SK-N-SH (cell line): ENCODE results near the gene CACNA1F. TPM values are rescaled to one million over a fixed set of nuclear protein-coding genes. Genes with fewer than 3 reads are reported as not detected.

ENCODE experiments used
- CTCF ChIA-PET: fragments of 300-600, 350-600 bp; formaldehyde crosslinking; extraction: SDS; loops from one replicate; lab custom pipeline; 2021; lab: Yijun Ruan, JAX
- POLR2A ChIA-PET: fragments of 350-600 bp; sonication (Branson Sonifier 250); formaldehyde crosslinking; extraction: SDS; loops from one replicate; lab custom pipeline; 2020; ENCODE audit warnings: antibody characterized with exemption, inconsistent platforms; lab: Yijun Ruan, JAX
- DNase-seq: peaks from one replicate; pipeline ENCODE4 v3.0.0; 2012
- H2AFZ ChIP-seq: fragments of 200-600 bp; sonication (generic); 2 replicates; pipeline ENCODE4 v1.8.1; 2016; ENCODE audit warnings: antibody characterized with exemption, mild to moderate bottlenecking, low read depth
- H3F3A ChIP-seq: fragments of 200-600 bp; sonication (generic); replicated peaks from 2 replicates; pipeline ENCODE3; 2016; ENCODE audit warnings: antibody characterized with exemption, mild to moderate bottlenecking; ENCODE audit not compliant: insufficient read depth
- H3K27ac ChIP-seq, 2 experiments: fragments of 200-500 bp in 1 of 2; fragments of 200-600 bp in 1 of 2; sonication (Bioruptor generic) in 1 of 2; sonication (generic), shearing (Covaris generic) in 1 of 2; 2 replicates each; pipeline versions ENCODE4 v1.5.1 to v1.6.1; 2014 to 2016; ENCODE audit warnings: low read depth in 2 of 2, inconsistent platforms in 1 of 2, low read length in 1 of 2, mild to moderate bottlenecking in 1 of 2, mixed read lengths in 1 of 2
- H3K27me3 ChIP-seq: fragments of 200-600 bp; sonication (generic), shearing (Covaris generic); 2 replicates; pipeline ENCODE4 v1.6.1; 2016; ENCODE audit warnings: mixed run types; ENCODE audit not compliant: insufficient read depth
- H3K36me3 ChIP-seq, 2 experiments: fragments of 200-500 bp in 1 of 2; fragments of 200-600 bp in 1 of 2; sonication (Bioruptor generic) in 1 of 2; sonication (generic) in 1 of 2; replicated peaks in 1 of 2; 2 replicates each; pipeline versions ENCODE3 to v1.5.1; 2014 to 2016; ENCODE audit warnings: low read length in 1 of 2, mild to moderate bottlenecking in 1 of 2; ENCODE audit not compliant: insufficient read depth in 2 of 2, control insufficient read depth in 1 of 2
- H3K4me1 ChIP-seq, 2 experiments: fragments of 200-500 bp in 1 of 2; fragments of 200-600 bp in 1 of 2; sonication (Bioruptor generic) in 1 of 2; sonication (generic), shearing (Covaris generic) in 1 of 2; 2 replicates each; pipeline versions ENCODE4 v1.5.1 to v1.6.1; 2014 to 2016; ENCODE audit warnings: low read depth in 1 of 2, low read length in 1 of 2, mixed run types in 1 of 2; ENCODE audit not compliant: insufficient read depth in 2 of 2, control insufficient read depth in 1 of 2
- H3K4me2 ChIP-seq: fragments of 200-600 bp; sonication (generic), shearing (Covaris generic); 2 replicates; pipeline ENCODE4 v1.6.1; 2017; ENCODE audit warnings: mixed run types
- H3K4me3 ChIP-seq, 2 experiments: fragments of 200-500 bp in 1 of 2; fragments of 200-600 bp in 1 of 2; sonication (Bioruptor generic) in 1 of 2; sonication (generic), shearing (Covaris generic) in 1 of 2; 2 replicates each; pipeline versions ENCODE4 v1.5.1 to v1.8.1; 2014 to 2016; ENCODE audit warnings: low read depth in 2 of 2, inconsistent platforms in 1 of 2, low read length in 1 of 2, mild to moderate bottlenecking in 1 of 2, mixed read lengths in 1 of 2, moderate library complexity in 1 of 2
- H3K79me2 ChIP-seq: fragments of 200-600 bp; sonication (generic); 2 replicates; pipeline ENCODE4 v1.8.1; 2017; ENCODE audit warnings: mild to moderate bottlenecking; ENCODE audit not compliant: insufficient read depth
- H3K9ac ChIP-seq: fragments of 200-600 bp; sonication (generic); 2 replicates; pipeline ENCODE4 v1.6.1; 2017; ENCODE audit warnings: mixed run types
- H3K9me2 ChIP-seq: fragments of 200-600 bp; sonication (generic); 2 replicates; pipeline ENCODE4 v1.6.1; 2017; ENCODE audit warnings: mixed run types
- H3K9me3 ChIP-seq: fragments of 200-600 bp; sonication (generic); 2 replicates; pipeline ENCODE4 v1.6.1; 2017; ENCODE audit warnings: mixed run types, mild to moderate bottlenecking, moderate library complexity
- H4K20me1 ChIP-seq: fragments of 200-600 bp; sonication (generic); 2 replicates; pipeline ENCODE4 v1.6.1; 2017; ENCODE audit warnings: mild to moderate bottlenecking, mixed run types; ENCODE audit not compliant: insufficient read depth
- CHD2 ChIP-seq: fragments of 150-350 bp; IDR thresholded peaks from 2 replicates; pipeline ENCODE4 v1.6.1; 2018; ENCODE audit warnings: low read length; ENCODE audit not compliant: partially characterized antibody
- ELF1 ChIP-seq: IDR thresholded peaks from 2 replicates; pipeline ENCODE4 v1.4.0; 2012
- EP300 ChIP-seq, 2 experiments: IDR thresholded peaks; 2 replicates each; pipeline versions ENCODE4 v1.4.0 to v1.6.1; 2012; ENCODE audit warnings: borderline replicate concordance in 1 of 2, low read depth in 1 of 2, low read length in 1 of 2
- GABPA ChIP-seq: IDR thresholded peaks from 2 replicates; pipeline ENCODE4 v1.4.0; 2012; ENCODE audit warnings: low read depth, mild to moderate bottlenecking
- MAX ChIP-seq: IDR thresholded peaks from 2 replicates; pipeline ENCODE4 v1.4.0; 2012; ENCODE audit warnings: low read depth
- MXI1 ChIP-seq: IDR thresholded peaks from 2 replicates; pipeline ENCODE4 v1.6.1; 2012; ENCODE audit warnings: mild to moderate bottlenecking, low read depth, low read length, improper control_type of control experiment
- NFIC ChIP-seq: IDR thresholded peaks from 2 replicates; pipeline ENCODE4 v1.4.0; 2012; ENCODE audit warnings: borderline replicate concordance
- NRF1 ChIP-seq: IDR thresholded peaks from 2 replicates; pipeline ENCODE4 v1.6.1; 2012; ENCODE audit warnings: low read depth, mild to moderate bottlenecking, low read length
- POLR2AphosphoS5 ChIP-seq: IDR thresholded peaks from 2 replicates; pipeline ENCODE4 v1.6.1; 2012; ENCODE audit warnings: low read depth, low read length
- RAD21 ChIP-seq: IDR thresholded peaks from 2 replicates; pipeline ENCODE4 v1.6.1; 2012; ENCODE audit warnings: mild to moderate bottlenecking, low read length
- RCOR1 ChIP-seq: fragments of 150-350 bp; IDR thresholded peaks from 2 replicates; pipeline ENCODE4 v1.6.1; 2017; ENCODE audit warnings: antibody characterized with exemption, low read length
- REST ChIP-seq: IDR thresholded peaks from 2 replicates; pipeline ENCODE4 v1.6.1; 2012; ENCODE audit warnings: mild to moderate bottlenecking, low read depth, low read length, moderate library complexity
- RXRA ChIP-seq: IDR thresholded peaks from 2 replicates; pipeline ENCODE4 v1.4.0; 2012; ENCODE audit warnings: low read depth, mild to moderate bottlenecking, borderline replicate concordance
- SMC3 ChIP-seq: IDR thresholded peaks from 2 replicates; pipeline ENCODE4 v1.6.1; 2012; ENCODE audit warnings: low read depth, low read length, improper control_type of control experiment
- TAF1 ChIP-seq: IDR thresholded peaks from 2 replicates; pipeline ENCODE4 v1.6.1; 2012; ENCODE audit warnings: low read depth, mild to moderate bottlenecking, low read length, moderate library complexity, borderline replicate concordance
- YY1 ChIP-seq: IDR thresholded peaks from 2 replicates; pipeline ENCODE4 v1.4.0; 2012; ENCODE audit warnings: low read depth, mild to moderate bottlenecking
- ZBTB33 ChIP-seq: IDR thresholded peaks from 2 replicates; pipeline ENCODE4 v1.4.0; 2012; ENCODE audit warnings: low read depth, borderline replicate concordance
- WGBS: methylation state at CpG from one replicate; pipeline ENCODE4 v1.1.6; 2017; ENCODE audit warnings: low lambda C conversion rate; 5-methylcytosine and 5-hydroxymethylcytosine counted together
- polyA plus RNA-seq, 3 experiments: library from polyadenylated mRNA; depleted of rRNA; stranded (reverse); fragments of >200 nt; gene quantifications; 2 replicates each; pipeline ENCODE4 v1.2.3, GENCODE V29; 2012

CACNA1F gene
- polyA plus RNA-seq, 1 of the 3 experiments (the other 2 are of a cell fraction), result not detected

GRCh38 chrX:49199906-49200771, 33.0 kb downstream of the CACNA1F start, which contains the start of gene SYP:
Gene SYP, minus strand, starts transcription at chrX:49200193. Its CDS starts 7 bp downstream, at chrX:49200186.
- Histone ChIP-seq H4K20me1 (no peaks in the 10 kb centered on the region), H3K9me2 (no peaks in the 10 kb centered on the region), H3K36me3 (no peaks in the 10 kb centered on the region), H3K79me2 (no peaks in the 10 kb centered on the region), H3K27me3 (peaks cover 24% of the 10 kb centered on the region), H3K4me1 (no peaks in the 10 kb centered on the region; a peak in 1 of 4 replicates), H2AFZ (peak within 1 kb of the TSS; percentile 91; the same call in 1 of the 2 replicates), H3K9me3 (no peaks in the 10 kb centered on the region), H3K4me3 (peak within 1 kb of the TSS; percentile 42 to 49), H3K9ac (no peak within 1 kb of the TSS), H3K4me2 (peak within 1 kb of the TSS; percentile 71), H3F3A (no peaks in the 10 kb centered on the region), H3K27ac (peak within 1 kb of the TSS in 1 of 2 experiments; percentile 71; a peak in 2 of 4 replicates)
- DNase-seq, result peak; percentile 99
- TF ChIP-seq GABPA (no peak), CHD2 (peak; percentile 33), MXI1 (peak; percentile 75), ELF1 (no peak), REST (peak; percentile 99), RCOR1 (no peak; the same call in 1 of the 2 replicates), TAF1 (peak; percentile 70; the same call in 1 of the 2 replicates), MAX (peak; percentile 66), POLR2AphosphoS5 (peak; percentile 89), RXRA (no peak), RAD21 (0 out of 2 replicates have a peak, but pooled peaks have one; percentile 3), YY1 (peak; percentile 81; the same call in 1 of the 2 replicates), EP300 (IDR thresholded peaks at IDR 0.05; ENCODE audit: borderline replicate concordance in 1 of 2, low read depth in 1 of 2, low read length in 1 of 2) (peak; percentile 89 to 96; a peak in 3 of 4 replicates), ZBTB33 (peak; percentile 85; the same call in 1 of the 2 replicates), NFIC (no peak), SMC3 (no peak), NRF1 (peak; percentile 85)
- ChIA-PET CTCF (no interaction called here), POLR2A (no interaction called here)
- 2% methylated on average over 23 of the region's 61 CpGs for WGBS
